Effector memory CD4-positive, alpha-beta T cell (primary cell): ENCODE results near the gene HCRTR1.

Source experiments
- DNase-seq, 3 donors: peaks; one replicate each; pipeline ENCODE4 v3.0.0-alpha.2; 2020
- H3K27ac ChIP-seq: 2 replicates; pipeline ENCODE4 v1.7.0; 2013; ENCODE audit warnings: mild to moderate bottlenecking, low read length, moderate library complexity; ENCODE audit not compliant: insufficient read depth, poor library complexity, severe bottlenecking
- H3K27me3 ChIP-seq: replicated peaks from 2 replicates; pipeline ENCODE4 v1.7.0; 2013; ENCODE audit warnings: mild to moderate bottlenecking, low read length; ENCODE audit not compliant: insufficient read depth, control insufficient read depth, poor library complexity, severe bottlenecking
- H3K36me3 ChIP-seq: 2 replicates; pipeline ENCODE4 v1.7.0; 2013; ENCODE audit warnings: mild to moderate bottlenecking, low read length, moderate library complexity; ENCODE audit not compliant: control insufficient read depth, insufficient read depth
- H3K4me1 ChIP-seq: 2 replicates; pipeline ENCODE4 v1.7.0; 2013; ENCODE audit warnings: low read length, mild to moderate bottlenecking; ENCODE audit not compliant: control insufficient read depth, insufficient read depth, poor library complexity, severe bottlenecking
- H3K4me3 ChIP-seq: 2 replicates; pipeline ENCODE4 v1.7.0; 2013; ENCODE audit warnings: low read length, low read depth, mild to moderate bottlenecking; ENCODE audit not compliant: insufficient read depth, poor library complexity, severe bottlenecking
- H3K9me3 ChIP-seq: 2 replicates; pipeline ENCODE4 v1.7.0; 2013; ENCODE audit warnings: mild to moderate bottlenecking, low read length, moderate library complexity; ENCODE audit not compliant: control insufficient read depth

Gene HCRTR1

GRCh38 chr1:31651089-31651420 is 33.6 kb downstream of the HCRTR1 start:
- Histone ChIP-seq H3K4me1 (no peaks in the 10 kb centered on the region), H3K36me3 (no peaks in the 10 kb centered on the region), H3K27me3 (no peaks in the 10 kb centered on the region), H3K4me3 (no peak overlapping the region), H3K27ac (no peak overlapping the region), H3K9me3 (no peaks in the 10 kb centered on the region)
- no peak for DNase-seq

DNA sequence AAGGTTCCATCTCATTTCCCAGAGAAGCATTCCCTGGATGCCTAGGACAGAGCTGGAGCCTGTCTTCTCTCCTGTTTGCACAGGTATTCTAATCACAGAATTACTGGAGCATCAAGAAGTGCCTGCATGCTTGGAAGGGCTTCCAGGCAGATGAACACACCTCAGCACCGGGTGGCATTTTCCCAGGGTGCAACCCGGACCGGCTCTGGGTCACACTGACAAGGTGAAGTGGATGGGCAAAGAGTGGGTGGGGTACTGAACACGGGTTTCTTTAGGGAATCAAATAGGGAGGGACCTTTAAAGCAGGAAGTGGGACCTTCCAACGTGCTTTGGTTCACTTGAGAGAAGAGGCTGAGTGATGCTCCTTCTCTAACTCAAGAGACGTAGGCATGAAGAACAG is 34.3 kb downstream of the HCRTR1 start:
- no peaks in the 10 kb centered on the region for H3K9me3 ChIP-seq
- no peak overlapping the region for H3K27ac ChIP-seq
- no peak overlapping the region for H3K4me3 ChIP-seq
- no peaks in the 10 kb centered on the region for H3K36me3 ChIP-seq
- no peaks in the 10 kb centered on the region for H3K4me1 ChIP-seq
- H3K27me3 ChIP-seq, result no peaks in the 10 kb centered on the region
- DNase-seq, result no peak

DNA sequence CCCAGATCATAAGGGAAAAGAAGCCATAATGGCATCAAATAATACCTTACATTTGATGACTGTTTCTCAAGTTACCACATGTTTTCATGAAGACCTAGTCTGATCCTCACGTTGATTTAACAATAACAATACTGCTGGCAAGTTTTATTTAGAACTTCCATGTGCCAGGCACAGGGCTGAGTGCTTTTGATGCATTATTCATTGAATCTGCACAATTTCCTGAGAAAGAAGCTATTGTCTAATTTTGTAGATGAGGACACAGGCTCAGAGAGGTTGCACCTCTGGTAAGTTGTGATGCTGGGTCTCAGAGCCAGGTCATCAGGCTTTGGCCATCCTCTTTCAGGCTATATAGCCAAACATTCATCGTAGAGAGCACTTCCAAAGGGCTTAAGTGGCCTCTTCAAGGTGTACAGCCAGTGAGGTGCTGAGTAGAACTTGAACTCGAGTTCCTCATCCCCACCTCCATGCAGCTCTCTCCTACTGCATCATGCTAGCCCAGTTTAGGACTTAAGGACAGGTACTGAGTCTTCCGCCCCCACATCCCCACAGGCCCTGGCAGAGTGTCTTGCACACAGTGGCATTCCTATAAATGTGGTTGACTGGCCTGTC is 35.5 kb downstream of the HCRTR1 start:
- Histone ChIP-seq H3K9me3 (no peaks in the 10 kb centered on the region), H3K4me1 (no peaks in the 10 kb centered on the region), H3K36me3 (no peaks in the 10 kb centered on the region), H3K27ac (no peak overlapping the region), H3K4me3 (no peak overlapping the region), H3K27me3 (no peaks in the 10 kb centered on the region)
- DNase-seq, result no peak

DNA sequence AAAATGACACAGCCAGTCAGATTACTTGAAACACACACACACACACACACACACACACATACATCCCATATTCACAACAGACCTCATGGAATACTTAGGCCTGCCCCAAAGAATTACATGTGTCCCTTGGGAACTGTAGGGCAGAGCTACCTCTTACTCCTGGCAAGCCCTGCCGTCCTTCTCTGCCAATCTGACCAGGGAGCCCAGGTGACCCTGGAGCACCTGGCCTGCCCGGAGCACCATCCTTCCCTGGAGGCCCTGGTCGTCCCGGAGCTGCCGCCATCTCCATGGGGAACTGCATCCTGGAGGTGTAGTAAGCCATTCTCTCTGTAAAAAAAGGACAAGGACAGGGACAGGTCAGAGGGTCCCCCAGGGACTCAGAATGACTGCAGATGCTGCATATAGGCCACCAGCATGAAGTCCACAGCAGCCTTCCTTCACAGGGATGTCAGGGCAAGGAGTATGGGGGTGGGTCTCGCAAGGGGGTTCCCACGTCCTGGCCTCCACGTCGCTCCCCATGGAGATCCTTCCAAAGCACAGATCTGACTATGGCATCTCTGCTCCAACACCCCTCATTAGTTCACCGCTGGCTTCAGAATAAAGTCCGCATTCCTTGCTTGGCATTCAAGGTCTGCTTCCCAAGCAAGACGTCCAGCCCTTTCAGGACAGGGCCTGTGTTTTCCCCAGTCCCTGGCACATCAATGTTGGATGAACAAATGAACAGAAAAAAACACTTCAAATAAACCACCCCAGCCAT is 36.4 kb downstream of the HCRTR1 start:
- no peak overlapping the region for H3K27ac ChIP-seq
- no peak for DNase-seq
- no peak overlapping the region for H3K4me3 ChIP-seq
- no peaks in the 10 kb centered on the region for H3K36me3 ChIP-seq
- no peaks in the 10 kb centered on the region for H3K9me3 ChIP-seq
- H3K4me1 ChIP-seq, result no peaks in the 10 kb centered on the region
- no peaks in the 10 kb centered on the region for H3K27me3 ChIP-seq

GRCh38 chr1:31654474-31654776 is 36.9 kb downstream of the HCRTR1 start:
- Histone ChIP-seq H3K27me3 (no peaks in the 10 kb centered on the region), H3K36me3 (no peaks in the 10 kb centered on the region), H3K4me1 (no peaks in the 10 kb centered on the region), H3K27ac (no peak overlapping the region), H3K4me3 (no peak overlapping the region), H3K9me3 (no peaks in the 10 kb centered on the region)
- no peak for DNase-seq

DNA sequence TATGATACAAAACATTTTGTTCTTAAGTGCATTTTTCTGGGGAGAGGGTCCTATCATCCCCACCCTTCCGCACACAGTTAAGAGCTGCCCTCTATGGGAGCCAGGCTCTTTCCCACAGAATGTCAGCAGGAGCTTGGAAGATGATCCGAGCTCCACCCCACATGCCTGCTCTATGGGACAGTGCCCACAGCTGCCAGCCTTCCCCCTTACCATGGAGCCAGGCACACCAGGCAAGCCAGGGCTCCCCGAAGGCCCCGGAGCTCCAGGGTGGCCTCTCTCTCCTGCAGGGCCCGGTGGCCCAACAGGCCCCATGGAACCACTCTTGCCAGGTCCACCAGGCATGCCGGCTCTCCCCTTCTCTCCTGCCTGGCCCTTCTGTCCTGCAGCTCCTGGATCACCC is 37.6 kb downstream of the HCRTR1 start:
- Histone ChIP-seq H3K9me3 (no peaks in the 10 kb centered on the region), H3K27ac (no peak overlapping the region), H3K4me3 (no peak overlapping the region), H3K4me1 (no peaks in the 10 kb centered on the region), H3K36me3 (no peaks in the 10 kb centered on the region), H3K27me3 (no peaks in the 10 kb centered on the region)
- no peak for DNase-seq

- Histone ChIP-seq H3K27ac (no peak overlapping the region), H3K9me3 (no peaks in the 10 kb centered on the region), H3K4me3 (no peak overlapping the region), H3K27me3 (no peaks in the 10 kb centered on the region), H3K4me1 (no peaks in the 10 kb centered on the region), H3K36me3 (no peaks in the 10 kb centered on the region)
- DNase-seq, result no peak
These were observed 38.3 kb downstream of the HCRTR1 start for GRCh38 chr1:31655756-31656155.

DNA sequence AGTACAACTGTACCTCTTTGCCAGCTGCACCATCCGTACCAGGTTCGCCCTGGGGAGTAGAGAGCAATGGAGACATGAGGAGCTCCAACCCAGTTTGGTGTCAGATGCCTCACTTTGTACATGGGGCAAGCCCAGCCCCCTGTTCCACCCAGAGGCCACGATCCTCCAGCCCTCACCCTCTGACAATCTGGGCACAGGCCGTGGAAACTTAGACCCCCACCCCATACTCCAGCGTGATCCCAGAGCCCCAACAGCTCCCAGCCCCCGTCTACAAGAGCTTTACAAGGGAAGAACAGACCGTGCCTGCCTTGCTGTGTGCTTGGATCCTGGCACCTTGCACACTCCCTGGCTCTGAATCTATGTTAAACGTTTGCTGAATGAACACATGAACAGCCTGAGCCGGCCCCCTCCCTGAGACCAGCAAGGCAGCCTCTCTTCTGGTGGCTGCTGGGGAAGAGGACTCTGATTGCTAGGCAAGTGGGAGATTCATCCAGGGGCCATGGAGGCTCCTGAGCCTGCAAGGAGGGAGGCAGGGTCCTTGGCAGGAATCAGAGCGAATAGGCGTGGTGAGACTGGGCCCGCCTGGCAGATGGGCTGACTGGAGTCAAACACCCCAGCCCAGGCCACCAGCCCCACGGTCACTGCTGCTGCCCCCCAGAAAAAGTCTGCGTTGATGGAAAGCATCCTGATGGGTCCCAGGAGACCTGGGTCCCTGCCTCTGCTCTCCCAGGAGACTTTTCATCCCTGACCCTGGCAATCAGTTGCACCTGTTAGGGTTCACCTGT is 39.7 kb downstream of the HCRTR1 start:
- no peak overlapping the region for H3K4me3 ChIP-seq
- H3K9me3 ChIP-seq, result no peaks in the 10 kb centered on the region
- no peaks in the 10 kb centered on the region for H3K27me3 ChIP-seq
- H3K4me1 ChIP-seq, result no peaks in the 10 kb centered on the region
- H3K36me3 ChIP-seq, result no peaks in the 10 kb centered on the region
- DNase-seq, result no peak
- H3K27ac ChIP-seq, result no peak overlapping the region

- H3K9me3 ChIP-seq, result no peaks in the 10 kb centered on the region
- H3K4me1 ChIP-seq, result no peaks in the 10 kb centered on the region
- no peak for DNase-seq
- no peak overlapping the region for H3K4me3 ChIP-seq
- no peak overlapping the region for H3K27ac ChIP-seq
- no peaks in the 10 kb centered on the region for H3K36me3 ChIP-seq
- no peaks in the 10 kb centered on the region for H3K27me3 ChIP-seq
These were observed 40.6 kb downstream of the HCRTR1 start for GRCh38 chr1:31657972-31658510.

GRCh38 chr1:31658721-31659120 is 41.2 kb downstream of the HCRTR1 start:
- H3K27ac ChIP-seq, result no peak overlapping the region
- no peaks in the 10 kb centered on the region for H3K36me3 ChIP-seq
- no peaks in the 10 kb centered on the region for H3K9me3 ChIP-seq

More at GRCh38 chr1:31658721-31659120, 41.2 kb downstream of the HCRTR1 start:
- Histone ChIP-seq H3K4me1 (no peaks in the 10 kb centered on the region), H3K4me3 (no peak overlapping the region), H3K27me3 (no peaks in the 10 kb centered on the region)
- DNase-seq, result no peak
